Activated B cell treated with CpG ODN at 0.5 μM for 24 hours (primary cell): ENCODE measurements around the gene DEXI. TPM values are rescaled to one million over a fixed set of nuclear protein-coding genes. Genes with fewer than 3 reads are reported as not detected.
A peak's percentile ranks its signal among the peaks of the same experiment; 100 is the strongest.

ENCODE experiments used
- ATAC-seq: fragments of 200-7000 bp; cut with Tn5 transposase; one replicate; pipeline ENCODE4 v1.10.0; 2021; ENCODE audit warnings: low read depth, mild to moderate bottlenecking, moderate library complexity
- CTCF ChIA-PET: fragments of 350-600 bp; sonication (Branson Sonifier 250); formaldehyde crosslinking; loops from one replicate; lab custom pipeline; 2021; ENCODE audit warnings: antibody characterized with exemption; lab: Charles Lee
- POLR2A ChIA-PET: fragments of 350-600 bp; sonication (Branson Sonifier 250); formaldehyde crosslinking; loops from one replicate; lab custom pipeline; 2021; ENCODE audit warnings: antibody characterized with exemption; lab: Charles Lee
- DNase-seq: peaks from one replicate; pipeline ENCODE4 v3.0.0; 2022
- H3K27ac Mint-ChIP-seq: one replicate; pipeline ENCODE4 v1.8.0; 2020; ENCODE audit warnings: mixed read lengths
- H3K27me3 Mint-ChIP-seq: one replicate; pipeline ENCODE4 v1.8.0; 2021; ENCODE audit warnings: mixed read lengths
- H3K36me3 Mint-ChIP-seq: one replicate; pipeline ENCODE4 v1.8.0; 2021; ENCODE audit warnings: low read depth, mixed read lengths
- H3K4me1 Mint-ChIP-seq: one replicate; pipeline ENCODE4 v1.8.0; 2021; ENCODE audit warnings: mixed read lengths
- H3K4me3 Mint-ChIP-seq: one replicate; pipeline ENCODE4 v1.8.0; 2020; ENCODE audit warnings: mild to moderate bottlenecking, mixed read lengths
- H3K9me3 Mint-ChIP-seq: one replicate; pipeline ENCODE4 v1.8.0; 2020; ENCODE audit warnings: mixed read lengths
- intact Hi-C: fragments of 100-400 bp; cut with micrococcal nuclease; formaldehyde crosslinking; loops from one replicate; pipeline ENCODE4 v1.15.1; 2024
- total RNA-seq: library from RNA; stranded (reverse); gene quantifications from 2 replicates; pipeline ENCODE4 v1.2.3, GENCODE V29; 2022
- TF ChIP-seq, protein P1 (sequence below): fragments of 200-600 bp; IDR thresholded peaks from one replicate; pipeline ENCODE4 v1.8.0; 2022; ENCODE audit warnings: antibody characterized with exemption, mild to moderate bottlenecking

Gene DEXI
- total RNA-seq, result 18.0 and 19.8 TPM in 2 replicates

DNA sequence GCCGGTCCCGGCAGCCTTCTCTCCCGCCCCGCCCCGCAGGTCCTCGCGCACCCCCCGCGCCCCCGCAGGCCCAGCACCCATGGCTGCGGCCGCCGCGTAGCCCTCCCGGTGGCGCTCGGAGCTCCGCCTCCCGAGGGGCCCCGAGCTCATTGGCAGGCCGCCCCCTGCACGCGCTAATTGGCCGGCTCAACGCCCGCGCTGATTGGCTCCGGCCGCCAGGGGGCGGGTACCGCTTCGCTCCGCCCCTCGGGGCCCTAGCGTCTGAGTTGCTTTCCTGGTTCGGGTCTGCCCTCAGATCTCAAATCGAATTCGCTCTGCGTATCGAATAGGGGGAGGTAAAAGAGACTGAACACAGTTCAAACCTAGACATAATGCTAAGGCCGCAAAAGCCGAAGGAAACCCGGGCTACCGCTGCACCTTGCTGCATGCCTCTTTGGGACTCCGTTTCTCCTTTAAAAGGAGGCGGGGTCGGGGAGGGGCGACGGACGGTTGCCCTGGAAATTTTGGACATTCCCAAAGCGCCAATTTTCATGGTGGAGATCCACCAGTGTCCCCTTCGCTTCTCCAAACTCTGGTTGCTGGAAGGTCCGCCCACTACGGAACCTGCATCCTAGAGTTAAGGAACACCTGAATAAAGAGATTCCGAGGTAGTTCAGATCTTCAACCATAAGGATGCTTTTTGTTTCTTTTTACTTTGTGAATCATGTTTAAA, at the start of gene DEXI:
DEXI (minus strand) TSS at position 117 of the 712 bp plus-strand sequence. CDS start 463 bp downstream, outside the sequence.
- TF ChIP-seq, protein P1, sequence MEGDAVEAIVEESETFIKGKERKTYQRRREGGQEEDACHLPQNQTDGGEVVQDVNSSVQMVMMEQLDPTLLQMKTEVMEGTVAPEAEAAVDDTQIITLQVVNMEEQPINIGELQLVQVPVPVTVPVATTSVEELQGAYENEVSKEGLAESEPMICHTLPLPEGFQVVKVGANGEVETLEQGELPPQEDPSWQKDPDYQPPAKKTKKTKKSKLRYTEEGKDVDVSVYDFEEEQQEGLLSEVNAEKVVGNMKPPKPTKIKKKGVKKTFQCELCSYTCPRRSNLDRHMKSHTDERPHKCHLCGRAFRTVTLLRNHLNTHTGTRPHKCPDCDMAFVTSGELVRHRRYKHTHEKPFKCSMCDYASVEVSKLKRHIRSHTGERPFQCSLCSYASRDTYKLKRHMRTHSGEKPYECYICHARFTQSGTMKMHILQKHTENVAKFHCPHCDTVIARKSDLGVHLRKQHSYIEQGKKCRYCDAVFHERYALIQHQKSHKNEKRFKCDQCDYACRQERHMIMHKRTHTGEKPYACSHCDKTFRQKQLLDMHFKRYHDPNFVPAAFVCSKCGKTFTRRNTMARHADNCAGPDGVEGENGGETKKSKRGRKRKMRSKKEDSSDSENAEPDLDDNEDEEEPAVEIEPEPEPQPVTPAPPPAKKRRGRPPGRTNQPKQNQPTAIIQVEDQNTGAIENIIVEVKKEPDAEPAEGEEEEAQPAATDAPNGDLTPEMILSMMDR, result no peak
- ChIA-PET CTCF (interaction anchor here (0.7 to 1.0 kb wide), 2 partner anchors 12 to 24 kb away, joined by 3 to 6 read pairs; no protein-coding TSS in a partner anchor), POLR2A (interaction anchor here (0.5 to 2.5 kb wide), 22 partner anchors 8 to 727 kb away, joined by 3 to 15 read pairs (median 4); partner anchors contain the start of genes CIITA, NUBP1 and SOCS1)
- Mint-ChIP-seq H3K9me3 (no peaks in the 10 kb centered on the region), H3K27me3 (no peaks in the 10 kb centered on the region), H3K4me1 (peaks cover 85% of the 10 kb centered on the region), H3K27ac (peak within 1 kb of the TSS; percentile 81), H3K36me3 (peaks cover 10% of the 10 kb centered on the region), H3K4me3 (peak within 1 kb of the TSS; percentile 90)
- intact Hi-C loops, result loop anchor here (1.0 to 10.0 kb wide), 3 partner anchors 12 to 1862 kb away; partner anchors contain the start of gene CPPED1
- peak; percentile 80 for ATAC-seq
- peak; percentile 94 for DNase-seq

DNA sequence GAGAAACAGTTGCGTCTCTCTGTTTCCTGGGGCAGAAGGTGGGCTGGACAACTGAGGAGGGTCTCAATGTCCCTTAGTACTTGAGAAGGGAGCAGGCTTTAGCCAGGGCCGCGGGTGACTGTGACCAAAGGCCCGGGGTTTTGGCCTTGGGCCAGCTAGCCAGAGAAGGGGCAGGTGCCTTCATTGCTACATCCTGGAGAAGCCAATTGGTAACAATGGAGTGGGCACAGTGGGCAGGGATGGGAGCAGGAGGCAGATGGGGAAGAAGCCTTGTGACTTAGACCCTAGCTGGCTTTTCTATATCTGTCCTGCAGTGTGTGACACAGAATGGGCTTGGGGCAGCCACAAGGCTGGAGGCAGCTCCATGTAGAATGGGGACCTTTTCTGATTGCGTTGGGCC, 48.1 kb upstream of the DEXI start:
- H3K4me3 Mint-ChIP-seq, result no peak overlapping the region
- no peaks in the 10 kb centered on the region for H3K9me3 Mint-ChIP-seq
- H3K27ac Mint-ChIP-seq, result no peak overlapping the region

DNA sequence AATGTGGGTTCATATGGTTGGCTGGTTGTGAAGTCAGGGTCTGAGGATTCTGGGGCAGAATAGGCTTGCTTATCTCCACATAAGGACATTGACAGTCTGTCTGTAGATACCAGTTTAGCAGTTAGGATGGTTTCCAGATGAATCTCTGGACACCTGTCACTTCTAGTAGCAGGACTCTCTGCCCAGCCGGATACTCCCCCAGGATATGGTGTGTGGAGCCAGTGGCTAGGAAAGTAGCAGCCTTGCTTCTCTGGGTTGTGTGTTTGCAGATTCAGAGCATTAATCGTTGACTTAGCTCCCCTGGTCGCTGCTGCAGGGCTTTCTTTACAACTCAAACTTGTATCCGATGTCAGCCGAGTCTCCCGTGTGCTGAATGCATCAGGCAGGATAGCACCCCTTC, 47.3 kb upstream of the DEXI start:
- ChIA-PET CTCF (interaction anchor here (0.7 kb wide), 1 partner anchor 115 kb away, joined by 3 read pairs; no protein-coding TSS in a partner anchor), POLR2A (interaction anchor here (1.1 kb wide), 1 partner anchor 86 kb away, joined by 4 read pairs; no protein-coding TSS in a partner anchor)
- intact Hi-C loops, result no loop called here
- DNase-seq, result no peak
- TF ChIP-seq, protein P1, result no peak
- Mint-ChIP-seq H3K27me3 (no peaks in the 10 kb centered on the region), H3K4me1 (peaks cover 44% of the 10 kb centered on the region), H3K27ac (no peak overlapping the region), H3K9me3 (no peaks in the 10 kb centered on the region), H3K4me3 (no peak overlapping the region), H3K36me3 (peaks cover 84% of the 10 kb centered on the region)
- no peak for ATAC-seq

More for the DNA sequence above, 48.1 kb upstream of the DEXI start:
- no peak for ATAC-seq
- ChIA-PET CTCF (no interaction called here), POLR2A (no interaction called here)
- no peaks in the 10 kb centered on the region for H3K27me3 Mint-ChIP-seq
- TF ChIP-seq, protein P1, result no peak
- peaks cover 42% of the 10 kb centered on the region for H3K4me1 Mint-ChIP-seq
- DNase-seq, result no peak
- H3K36me3 Mint-ChIP-seq, result peaks cover 83% of the 10 kb centered on the region
- intact Hi-C loops, result no loop called here

DNA sequence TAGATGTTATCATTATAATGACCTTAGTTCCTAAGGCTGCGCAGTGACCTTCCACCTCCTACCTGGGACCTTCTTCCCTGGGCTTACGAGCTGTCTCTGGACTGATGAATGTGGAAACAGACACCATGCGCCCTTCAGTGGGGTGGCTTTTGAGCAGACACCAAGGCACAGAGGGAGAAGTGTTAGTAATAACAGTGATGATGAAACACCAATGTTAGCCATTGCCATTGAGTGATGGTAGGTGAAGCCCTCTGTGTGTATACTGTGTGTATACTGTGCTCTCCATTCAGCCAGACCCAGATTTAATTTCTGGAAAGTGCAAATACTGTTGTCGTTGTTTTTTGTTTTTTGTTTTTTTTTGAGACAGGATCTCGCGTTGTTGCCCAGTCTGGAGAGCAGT, 46.6 kb upstream of the DEXI start:
- no peaks in the 10 kb centered on the region for H3K27me3 Mint-ChIP-seq
- peaks cover 51% of the 10 kb centered on the region for H3K4me1 Mint-ChIP-seq
- intact Hi-C loops, result no loop called here
- H3K36me3 Mint-ChIP-seq, result peaks cover 84% of the 10 kb centered on the region
- POLR2A ChIA-PET, result interaction anchor here (1.1 kb wide), 1 partner anchor 87 kb away, joined by 4 read pairs; no protein-coding TSS in a partner anchor
- CTCF ChIA-PET, result interaction anchor here (0.7 kb wide), 1 partner anchor 116 kb away, joined by 3 read pairs; no protein-coding TSS in a partner anchor
- no peak overlapping the region for H3K4me3 Mint-ChIP-seq
- TF ChIP-seq, protein P1, result no peak
- no peak overlapping the region for H3K27ac Mint-ChIP-seq
- no peaks in the 10 kb centered on the region for H3K9me3 Mint-ChIP-seq
- DNase-seq, result no peak
- ATAC-seq, result no peak

DNA sequence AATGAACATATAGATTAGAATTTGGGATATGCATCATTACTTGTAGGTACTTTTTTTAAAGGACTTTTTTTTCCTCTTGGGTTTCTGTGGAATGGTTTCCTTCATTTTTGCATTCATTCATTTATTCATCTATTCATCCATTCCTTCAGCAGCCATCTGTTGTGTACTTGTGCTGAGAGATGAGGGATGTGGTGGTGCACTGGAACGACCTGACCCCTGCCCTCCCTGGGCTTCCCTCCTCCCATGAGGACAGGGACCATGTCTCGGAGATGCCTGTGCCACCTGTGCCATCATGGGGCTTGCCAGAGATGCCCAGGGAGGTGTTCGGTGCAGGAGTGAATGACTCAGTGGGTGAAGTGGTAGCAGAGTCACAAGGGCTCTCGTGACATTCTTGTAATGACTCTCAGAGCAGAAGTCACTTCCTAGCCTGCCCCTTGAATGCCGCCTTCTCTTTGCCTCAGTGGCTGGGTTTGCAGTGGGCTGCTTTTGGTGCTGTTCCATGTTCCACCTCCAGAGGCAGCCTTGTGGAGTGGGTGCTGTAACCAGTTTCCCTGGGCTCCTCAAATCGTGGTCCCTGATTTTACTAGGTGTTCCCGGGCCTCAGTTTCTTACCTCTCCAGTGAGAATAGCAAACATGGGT, 46.0 kb upstream of the DEXI start:
- Mint-ChIP-seq H3K9me3 (no peaks in the 10 kb centered on the region), H3K27me3 (no peaks in the 10 kb centered on the region), H3K27ac (peak overlapping the region; percentile 78), H3K4me1 (peaks cover 55% of the 10 kb centered on the region), H3K4me3 (peak overlapping the region; percentile 46), H3K36me3 (peaks cover 82% of the 10 kb centered on the region)
- CTCF ChIA-PET, result no interaction called here
- POLR2A ChIA-PET, result interaction anchor here (1.1 kb wide), 1 partner anchor 88 kb away, joined by 4 read pairs; no protein-coding TSS in a partner anchor
- TF ChIP-seq, protein P1, result no peak
- DNase-seq (no peak), ATAC-seq (peak; percentile 88)
- intact Hi-C loops, result no loop called here
